ENCODE measurements around the gene MBOAT1. TPM values are rescaled to one million over a fixed set of nuclear protein-coding genes. Genes with fewer than 3 reads are reported as not detected.
"Not testable (repeated sequence)": the region's sequence is repeated elsewhere in the genome, so short reads cannot be mapped to it uniquely, and the experiment has no call there.

The MBOAT1 gene
- polyA plus RNA-seq, 4 donors = 16.3 to 21.4 (median 17.3) TPM

DNA sequence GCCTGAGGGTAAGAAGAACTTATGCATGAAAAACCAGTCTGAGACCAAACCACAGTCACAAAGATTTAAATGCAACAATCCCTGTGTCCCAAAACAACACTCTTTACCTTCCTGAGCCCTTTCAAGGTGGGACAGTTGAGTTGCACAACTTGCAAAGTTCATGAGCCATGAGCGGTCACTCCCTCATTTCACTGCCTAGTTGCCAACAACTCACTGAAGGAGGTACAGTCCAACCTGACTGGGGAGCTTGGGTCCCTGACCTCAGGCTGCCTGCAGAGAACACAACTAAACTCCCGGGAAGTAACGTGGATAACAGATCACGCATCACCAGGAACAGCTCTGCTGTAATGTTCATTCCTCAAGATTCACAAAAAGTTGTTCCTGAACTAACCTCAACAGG, 69.4 kb downstream of the MBOAT1 start:
- no peak for DNase-seq (ENCODE audit: low read depth in 4 of 4, low spot score in 3 of 4)

DNA sequence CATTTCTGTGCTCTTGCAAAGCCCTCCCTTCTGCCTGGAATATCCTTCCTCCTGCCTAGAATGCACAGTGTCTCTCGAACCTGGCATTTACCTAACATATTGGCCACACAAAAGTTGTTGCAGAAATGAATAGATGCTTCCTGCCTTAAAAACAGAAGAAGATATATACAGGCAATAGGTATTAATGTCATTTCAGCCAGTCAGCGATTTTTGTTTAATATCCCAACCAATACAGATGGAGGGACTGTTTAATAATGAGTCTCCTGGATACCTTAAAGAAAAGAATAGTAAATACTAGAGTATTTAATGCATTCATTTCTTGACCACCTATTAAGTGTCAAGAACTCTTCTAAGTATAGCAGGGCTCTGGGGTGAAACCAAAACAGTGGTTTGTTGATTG, 70.3 kb downstream of the MBOAT1 start:
- no peak for DNase-seq (ENCODE audit: low read depth in 4 of 4, low spot score in 3 of 4)

DNA sequence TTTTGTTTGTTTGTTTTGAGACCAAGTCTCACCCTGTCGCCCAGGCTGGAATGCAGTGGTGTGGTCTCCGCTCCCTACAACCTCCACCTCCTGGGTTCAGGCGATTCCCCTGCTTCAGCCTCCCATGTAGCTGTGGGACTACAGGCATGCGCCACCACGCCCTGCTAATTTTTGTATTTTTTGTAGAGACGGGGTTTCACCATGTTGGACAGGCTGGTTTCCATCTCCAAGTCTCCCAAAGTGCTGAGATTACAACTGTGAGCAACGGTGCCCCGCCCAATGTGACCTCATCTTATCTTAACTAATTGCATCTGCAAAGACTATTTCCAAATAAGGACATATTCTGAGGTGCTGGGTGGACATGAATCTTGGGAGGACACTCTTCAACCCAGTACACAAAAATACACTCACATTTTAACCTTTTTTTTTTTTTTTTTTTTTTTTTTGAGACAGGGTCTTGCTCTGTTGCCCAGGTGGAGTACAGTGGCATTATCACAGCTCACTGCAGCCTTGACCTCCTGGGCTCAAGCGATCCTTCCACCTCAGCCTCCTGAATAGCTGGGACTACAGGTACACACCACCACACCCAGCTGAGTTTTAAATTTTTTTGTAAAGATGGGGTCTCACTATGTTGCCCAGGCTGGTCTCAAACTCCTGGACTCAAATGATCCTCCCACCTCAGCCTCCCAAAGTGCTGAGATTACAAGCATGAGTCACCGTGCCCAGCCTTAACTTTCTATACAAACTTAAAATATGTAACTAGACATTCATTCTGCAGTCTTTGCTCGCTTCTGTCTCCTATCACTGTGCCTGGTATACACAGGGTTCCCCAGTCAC, 72.9 kb downstream of the MBOAT1 start:
- DNase-seq (ENCODE audit: low read depth in 4 of 4, low spot score in 3 of 4) = not testable (repeated sequence)

DNA sequence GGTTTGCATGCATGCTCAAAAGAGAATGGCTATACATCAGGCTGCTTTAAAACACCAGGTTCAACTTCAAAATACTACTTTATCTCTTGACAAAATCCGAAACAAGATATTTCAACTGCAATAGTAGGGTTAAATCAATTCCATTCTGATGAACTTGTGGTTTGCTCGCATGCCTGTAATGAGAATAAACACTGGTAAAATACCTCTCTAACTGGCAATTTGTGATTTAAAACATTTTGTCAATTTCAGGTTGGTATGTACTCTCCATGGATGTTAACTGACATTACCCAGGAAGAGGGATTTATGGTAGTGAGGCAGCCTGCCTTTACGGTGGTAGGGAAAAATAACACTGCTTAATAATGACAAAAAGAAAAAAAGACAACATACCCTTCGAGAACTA, 74.4 kb downstream of the MBOAT1 start:
- no peak for DNase-seq (ENCODE audit: low read depth in 4 of 4, low spot score in 3 of 4)

DNA sequence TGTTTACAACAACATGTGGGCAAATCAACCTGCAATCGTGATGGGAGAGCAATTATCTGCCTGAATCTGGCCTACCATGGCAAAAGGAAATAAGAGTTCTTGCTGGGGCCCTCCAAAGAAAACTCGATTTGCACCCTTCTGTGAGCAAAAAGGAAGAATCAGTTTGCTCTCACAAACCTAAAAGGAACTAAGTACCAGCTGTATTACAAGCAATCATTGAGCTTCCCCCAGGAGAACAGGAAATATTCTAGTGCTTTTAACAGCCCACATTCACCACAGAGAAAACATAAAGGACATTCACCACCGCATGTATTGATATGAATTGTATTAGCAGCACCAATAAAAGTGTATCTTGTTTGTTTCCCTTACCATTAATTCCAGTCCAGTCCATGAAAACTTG, 75.0 kb downstream of the MBOAT1 start:
- no peak for DNase-seq (ENCODE audit: low read depth in 4 of 4, low spot score in 3 of 4)

- DNase-seq (ENCODE audit: low read depth in 4 of 4, low spot score in 3 of 4) = no peak
These were observed 76.5 kb downstream of the MBOAT1 start for GRCh38 chr6:20135677-20136268.

GRCh38 chr6:20134613-20135012, 77.7 kb downstream of the MBOAT1 start:
- no peak for DNase-seq (ENCODE audit: low read depth in 4 of 4, low spot score in 3 of 4)

- no peak for DNase-seq (ENCODE audit: low read depth in 4 of 4, low spot score in 3 of 4)
These were observed 82.8 kb downstream of the MBOAT1 start for GRCh38 chr6:20129290-20130088.

DNA sequence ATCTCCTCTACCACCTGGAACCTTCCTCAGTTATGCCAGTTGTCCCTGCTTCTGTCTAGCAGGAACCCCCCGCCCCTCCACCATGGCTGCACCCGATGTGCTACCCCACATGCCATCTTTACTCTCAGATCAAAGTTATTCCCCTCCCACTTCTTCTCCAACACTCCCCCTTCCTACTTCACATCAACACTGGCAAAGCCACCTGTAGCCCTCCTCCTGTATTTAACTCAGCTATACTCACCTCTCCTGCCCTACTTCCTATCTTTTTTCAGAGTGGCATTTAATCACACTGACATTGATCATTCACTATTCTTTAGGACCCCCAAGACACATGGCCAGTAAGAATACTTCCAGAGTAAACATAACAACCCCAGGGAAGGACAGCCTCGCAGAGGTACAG, 84.3 kb downstream of the MBOAT1 start:
- no peak for DNase-seq (ENCODE audit: low read depth in 4 of 4, low spot score in 3 of 4)

DNA sequence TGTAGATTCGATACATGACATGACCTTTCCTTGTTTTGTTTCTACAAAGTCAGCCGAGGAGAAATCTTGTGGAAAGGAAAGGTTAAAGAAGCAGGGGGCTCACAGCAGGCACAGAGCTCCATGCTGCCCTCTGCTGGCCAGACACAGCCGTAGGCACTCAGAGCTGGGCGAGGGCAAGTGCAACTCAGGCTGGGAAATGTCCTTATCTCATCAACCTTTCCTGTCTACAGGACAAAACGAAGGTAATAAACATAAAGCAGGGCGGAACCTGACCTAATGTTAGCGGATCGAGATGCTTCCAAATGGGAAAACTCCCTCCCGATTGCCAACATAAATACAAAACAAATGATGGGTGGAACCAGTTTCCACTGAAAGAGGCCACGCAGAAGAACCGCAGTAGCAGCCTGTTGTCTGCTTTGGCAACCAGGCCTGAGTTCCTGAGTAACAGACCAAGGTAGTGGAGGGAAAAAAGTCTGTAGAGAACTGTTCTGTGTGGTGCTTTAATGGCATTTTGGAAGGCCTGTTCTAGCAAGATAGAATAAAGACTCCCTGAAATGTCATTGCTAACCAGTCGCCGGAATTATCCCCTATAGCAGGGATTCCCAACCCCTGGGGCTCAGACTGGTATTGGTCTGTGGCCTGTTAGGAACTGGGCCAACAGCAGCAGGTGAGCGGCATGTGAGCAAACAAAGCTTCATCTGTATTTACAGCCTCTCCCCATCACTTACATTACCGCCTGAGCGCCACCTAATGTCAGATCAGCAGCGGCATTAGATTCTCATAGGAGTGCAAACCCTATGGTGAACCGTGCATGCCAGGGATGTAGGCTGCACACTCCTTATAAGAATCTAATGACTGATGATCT, 85.2 kb downstream of the MBOAT1 start:
- DNase-seq (ENCODE audit: low read depth in 4 of 4, low spot score in 3 of 4) = peak in 2 of 4 donors; percentile 40 to 53

DNA sequence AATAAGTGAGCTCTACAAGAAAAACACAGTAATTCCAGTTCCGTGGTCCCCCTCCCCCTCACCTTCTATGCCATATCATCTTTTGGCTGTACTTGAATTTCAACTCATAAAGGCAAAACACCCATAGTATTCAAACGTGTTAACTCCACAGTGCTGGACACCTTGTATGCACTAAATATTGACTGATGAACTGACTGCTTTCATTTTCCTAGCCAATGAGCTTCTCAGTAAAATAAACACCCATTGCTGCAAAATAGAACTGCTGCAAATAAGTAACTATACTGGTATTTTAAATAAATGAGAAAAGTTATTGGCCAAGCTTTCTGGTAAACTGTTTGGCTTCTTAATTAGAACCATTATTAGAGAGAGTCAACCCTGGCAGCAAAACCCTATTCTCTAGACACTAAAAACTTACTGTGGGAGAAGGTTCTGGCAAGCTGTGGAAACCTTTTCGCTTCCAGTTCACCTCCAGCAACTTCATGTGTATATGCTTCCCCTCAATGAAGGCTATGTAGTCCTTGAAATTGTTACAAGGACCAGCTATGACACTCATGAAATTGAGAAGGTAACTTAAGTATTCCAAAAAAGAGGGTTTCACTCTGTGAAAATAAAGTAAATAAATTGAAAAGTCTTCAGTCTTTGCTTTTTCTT, 86.0 kb downstream of the MBOAT1 start:
- no peak for DNase-seq (ENCODE audit: low read depth in 4 of 4, low spot score in 3 of 4)

DNA sequence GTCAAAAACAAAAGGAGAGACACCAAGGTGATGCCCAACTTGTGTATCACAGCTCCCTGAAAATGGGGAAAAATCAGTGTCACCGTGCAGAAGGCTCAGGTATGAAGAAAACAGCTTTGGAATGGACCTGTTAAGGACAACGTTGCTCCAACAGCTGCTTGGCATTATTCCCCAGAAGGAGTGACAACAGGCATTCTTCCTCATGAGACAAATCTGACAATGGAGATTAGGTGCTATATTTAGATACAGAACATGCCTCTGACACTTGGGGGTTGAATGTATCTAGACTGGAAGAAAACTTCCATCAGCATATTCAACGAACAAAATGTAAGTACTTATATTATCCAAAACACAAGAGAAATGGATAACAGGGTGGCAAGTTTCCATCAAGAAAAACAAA, 87.7 kb downstream of the MBOAT1 start:
- no peak for DNase-seq (ENCODE audit: low read depth in 4 of 4, low spot score in 3 of 4)

- DNase-seq (ENCODE audit: low read depth in 4 of 4, low spot score in 3 of 4) = no peak
These were observed 92.8 kb downstream of the MBOAT1 start for GRCh38 chr6:20119485-20119884.

- no peak for DNase-seq (ENCODE audit: low read depth in 4 of 4, low spot score in 3 of 4)
These were observed 93.4 kb downstream of the MBOAT1 start for GRCh38 chr6:20118892-20119291.

DNA sequence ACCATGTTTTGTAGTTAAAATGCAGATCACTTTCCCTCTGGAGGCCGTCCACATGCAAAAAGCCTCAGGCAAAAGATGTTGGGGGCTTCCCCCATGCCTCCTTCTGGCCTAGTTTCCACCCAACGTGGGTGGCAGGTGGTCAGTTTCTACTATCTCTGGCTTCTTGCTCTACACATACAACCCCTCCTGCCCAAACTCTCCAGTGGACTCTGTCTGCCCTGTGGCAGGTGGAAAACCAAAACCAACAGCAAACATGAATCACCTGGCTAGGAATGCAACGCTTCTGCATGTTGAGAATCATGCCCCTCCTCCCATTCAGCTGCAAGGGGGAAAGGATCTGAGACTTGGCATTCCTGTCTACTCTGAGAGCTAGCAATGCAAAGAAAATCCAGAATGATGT, 94.8 kb downstream of the MBOAT1 start:
- DNase-seq (ENCODE audit: low read depth in 4 of 4, low spot score in 3 of 4) = no peak

DNA sequence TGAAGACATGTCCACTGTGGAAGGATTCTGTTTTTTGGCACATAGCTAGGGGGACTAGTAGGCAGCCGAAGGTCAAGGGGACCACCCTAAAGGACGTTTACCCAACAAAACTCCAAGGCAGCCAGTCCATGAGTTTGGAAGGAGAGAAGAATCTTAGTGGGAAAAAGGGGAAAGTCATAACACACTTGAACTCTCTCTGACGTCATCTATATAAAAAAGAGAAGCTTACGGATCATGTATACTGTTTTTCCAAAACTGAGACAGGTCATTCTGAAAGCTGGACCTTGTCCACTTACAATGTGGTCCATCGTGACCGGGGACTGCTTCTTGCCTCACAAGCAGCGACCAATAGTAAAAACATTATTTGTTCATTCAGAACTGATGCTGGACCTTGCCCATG, 95.5 kb downstream of the MBOAT1 start:
- no peak for DNase-seq (ENCODE audit: low read depth in 4 of 4, low spot score in 3 of 4)

DNA sequence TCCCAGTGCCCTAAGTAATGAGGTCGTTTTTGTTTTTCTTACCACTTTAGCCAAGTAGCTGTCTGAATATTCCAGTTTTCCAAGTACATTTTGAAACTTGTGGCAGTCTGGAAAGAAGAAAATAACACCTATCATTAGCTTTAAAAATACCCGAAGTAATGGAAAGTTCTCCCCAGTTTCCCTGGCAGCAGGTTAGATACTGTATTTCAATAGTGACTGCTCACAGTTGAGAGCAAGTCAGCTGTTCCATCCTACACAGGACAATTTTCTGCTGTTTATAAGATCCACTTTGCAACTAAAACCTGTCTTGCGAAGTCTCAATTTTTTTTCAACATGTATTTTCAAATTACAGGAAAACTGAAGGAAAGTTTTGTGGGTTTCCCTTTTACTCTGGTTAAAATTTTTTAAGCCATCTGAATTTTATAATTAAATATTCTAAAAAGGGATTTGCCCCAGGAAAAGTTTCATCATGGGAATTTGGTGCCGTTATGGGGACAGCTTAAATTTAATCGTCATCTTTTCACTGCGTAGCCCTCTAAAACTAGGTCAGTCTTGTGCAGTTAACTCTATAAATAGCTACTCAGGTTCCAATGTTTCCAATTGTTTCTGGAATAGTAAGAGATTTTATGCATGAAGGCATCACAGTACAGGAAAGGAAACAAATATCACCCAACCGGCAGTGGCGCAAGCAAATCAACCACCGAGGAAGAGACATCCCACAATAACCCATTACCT, 96.9 kb downstream of the MBOAT1 start:
- DNase-seq (ENCODE audit: low read depth in 4 of 4, low spot score in 3 of 4) = no peak

DNA sequence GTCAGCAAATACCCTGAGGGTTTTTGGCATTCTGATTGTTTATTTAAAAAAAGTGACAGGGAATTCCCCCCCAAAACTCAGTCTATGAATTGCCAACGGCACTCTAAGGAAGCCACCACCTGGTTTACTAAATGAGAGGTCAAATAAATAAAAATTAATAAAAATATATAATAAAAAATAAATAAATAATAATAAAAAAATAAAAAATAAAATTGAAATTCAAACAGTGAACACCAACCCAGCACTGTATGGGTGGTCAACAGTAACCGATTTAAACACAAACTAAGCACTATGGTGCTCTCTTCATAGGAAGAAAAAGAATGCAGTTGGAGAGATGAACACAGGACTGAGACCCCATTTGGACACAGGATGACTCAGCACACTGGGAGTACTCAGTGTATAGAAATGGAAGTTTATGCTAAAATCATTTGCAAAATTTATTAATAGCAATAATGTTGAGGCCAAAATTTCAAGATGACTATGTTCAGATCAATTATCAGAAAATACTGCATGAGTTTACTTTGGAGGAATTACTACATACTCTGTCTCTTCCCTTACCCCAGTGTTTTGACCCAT, 98.5 kb downstream of the MBOAT1 start:
- no peak for DNase-seq (ENCODE audit: low read depth in 4 of 4, low spot score in 3 of 4)

- DNase-seq (ENCODE audit: low read depth in 4 of 4, low spot score in 3 of 4) = no peak
These were observed 99.4 kb downstream of the MBOAT1 start for GRCh38 chr6:20112841-20113240.

Data from right renal pelvis (tissue), 4 donors.